ENCODE measurements around the gene TM9SF3. TPM values are rescaled to one million over a fixed set of nuclear protein-coding genes. Genes with fewer than 3 reads are reported as not detected.
A peak's percentile ranks its signal among the peaks of the same experiment; 100 is the strongest.

The TM9SF3 gene
- total RNA-seq, 2 donors from 2014 or later, result 74.1 to 165 TPM

- H3K27ac ChIP-seq, result no peak overlapping the region
- peak; percentile 36 for DNase-seq (ENCODE audit: low spot score)
- intact Hi-C loops (cut with DNase I), result loop anchor here (5.0 kb wide), 2 partner anchors 114 to 134 kb away; no protein-coding TSS in a partner anchor
- H3K9me3 ChIP-seq, result no peaks in the 10 kb centered on the region
- no peak overlapping the region for H3K4me3 ChIP-seq
- H3K4me1 ChIP-seq (replicated peaks), result no peaks in the 10 kb centered on the region
- no peaks in the 10 kb centered on the region for H3K27me3 ChIP-seq (replicated peaks; ENCODE audit: insufficient read depth)
- TF ChIP-seq POLR2A (IDR thresholded peaks at IDR 0.05) (no peak), POLR2AphosphoS5 (IDR thresholded peaks at IDR 0.05) (peak; percentile 8)
- TF ChIP-seq, protein P1, sequence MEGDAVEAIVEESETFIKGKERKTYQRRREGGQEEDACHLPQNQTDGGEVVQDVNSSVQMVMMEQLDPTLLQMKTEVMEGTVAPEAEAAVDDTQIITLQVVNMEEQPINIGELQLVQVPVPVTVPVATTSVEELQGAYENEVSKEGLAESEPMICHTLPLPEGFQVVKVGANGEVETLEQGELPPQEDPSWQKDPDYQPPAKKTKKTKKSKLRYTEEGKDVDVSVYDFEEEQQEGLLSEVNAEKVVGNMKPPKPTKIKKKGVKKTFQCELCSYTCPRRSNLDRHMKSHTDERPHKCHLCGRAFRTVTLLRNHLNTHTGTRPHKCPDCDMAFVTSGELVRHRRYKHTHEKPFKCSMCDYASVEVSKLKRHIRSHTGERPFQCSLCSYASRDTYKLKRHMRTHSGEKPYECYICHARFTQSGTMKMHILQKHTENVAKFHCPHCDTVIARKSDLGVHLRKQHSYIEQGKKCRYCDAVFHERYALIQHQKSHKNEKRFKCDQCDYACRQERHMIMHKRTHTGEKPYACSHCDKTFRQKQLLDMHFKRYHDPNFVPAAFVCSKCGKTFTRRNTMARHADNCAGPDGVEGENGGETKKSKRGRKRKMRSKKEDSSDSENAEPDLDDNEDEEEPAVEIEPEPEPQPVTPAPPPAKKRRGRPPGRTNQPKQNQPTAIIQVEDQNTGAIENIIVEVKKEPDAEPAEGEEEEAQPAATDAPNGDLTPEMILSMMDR (IDR thresholded peaks at IDR 0.05), result peak in 3 of 4 experiments; percentile 37 to 49 (median 47)
- H3K36me3 ChIP-seq, result no peaks in the 10 kb centered on the region
- 78% methylated on average over 7 of the region's 7 CpGs for WGBS
These were observed 75.5 kb downstream of the TM9SF3 start for GRCh38 chr10:96511044-96511945.

- H3K36me3 ChIP-seq, result no peaks in the 10 kb centered on the region
- TF ChIP-seq POLR2A (IDR thresholded peaks at IDR 0.05), result no peak
- TF ChIP-seq POLR2AphosphoS5 (IDR thresholded peaks at IDR 0.05), result no peak
- TF ChIP-seq, protein P1 (IDR thresholded peaks at IDR 0.05), result no peak
- H3K9me3 ChIP-seq, result no peaks in the 10 kb centered on the region
- H3K27ac ChIP-seq, result no peak overlapping the region
- intact Hi-C loops (cut with DNase I), result no loop called here
- no peaks in the 10 kb centered on the region for H3K4me1 ChIP-seq (replicated peaks)
- DNase-seq (ENCODE audit: low spot score), result no peak
- H3K27me3 ChIP-seq (replicated peaks; ENCODE audit: insufficient read depth), result no peaks in the 10 kb centered on the region
- no peak overlapping the region for H3K4me3 ChIP-seq
- WGBS, result 92% methylated on average over 3 of the region's 3 CpGs
These were observed 77.7 kb downstream of the TM9SF3 start for GRCh38 chr10:96509017-96509641.

GRCh38 chr10:96507044-96507443, 79.8 kb downstream of the TM9SF3 start:
- TF ChIP-seq, protein P1 (IDR thresholded peaks at IDR 0.05), result no peak
- TF ChIP-seq POLR2A (IDR thresholded peaks at IDR 0.05), result no peak
- no peak for TF ChIP-seq POLR2AphosphoS5 (IDR thresholded peaks at IDR 0.05)
- Histone ChIP-seq H3K27ac (no peak overlapping the region), H3K9me3 (no peaks in the 10 kb centered on the region), H3K4me1 (replicated peaks) (no peaks in the 10 kb centered on the region), H3K27me3 (replicated peaks; ENCODE audit: insufficient read depth) (no peaks in the 10 kb centered on the region), H3K36me3 (no peaks in the 10 kb centered on the region), H3K4me3 (no peak overlapping the region)
- DNase-seq (ENCODE audit: low spot score), result no peak
- 76% methylated on average over 2 of the region's 2 CpGs for WGBS
- intact Hi-C loops (cut with DNase I), result no loop called here

- TF ChIP-seq POLR2AphosphoS5 (IDR thresholded peaks at IDR 0.05), result peak; percentile 47
- TF ChIP-seq POLR2A (IDR thresholded peaks at IDR 0.05), result no peak
- no peak overlapping the region for H3K27ac ChIP-seq
- no peaks in the 10 kb centered on the region for H3K9me3 ChIP-seq
- WGBS, result 47% methylated on average over 12 of the region's 12 CpGs
- H3K4me1 ChIP-seq (replicated peaks), result no peaks in the 10 kb centered on the region
- H3K36me3 ChIP-seq, result no peaks in the 10 kb centered on the region
- no peak overlapping the region for H3K4me3 ChIP-seq
- H3K27me3 ChIP-seq (replicated peaks; ENCODE audit: insufficient read depth), result no peaks in the 10 kb centered on the region
- intact Hi-C loops (cut with DNase I), result no loop called here
- DNase-seq (ENCODE audit: low spot score), result no peak
These were observed 81.4 kb downstream of the TM9SF3 start for GRCh38 chr10:96505150-96506136.
